Vagina (tissue), 2 donors: Measurements from ENCODE around the gene ATP8A2. TPM values are rescaled to one million over a fixed set of nuclear protein-coding genes. Genes with fewer than 3 reads are reported as not detected.
A peak's percentile ranks its signal among the peaks of the same experiment; 100 is the strongest.

Experiments
- DNase-seq, 2 donors: peaks; one replicate each; pipeline ENCODE4 v3.0.0-alpha.2; 2017; ENCODE audit errors: extremely low spot score in 2 of 2
- H3K27ac ChIP-seq: fragments of 200-600 bp; sonication (generic); one replicate; pipeline ENCODE4 v1.5.1; 2019
- H3K27me3 ChIP-seq: fragments of 200-600 bp; sonication (generic); one replicate; pipeline ENCODE4 v1.5.1; 2019
- H3K36me3 ChIP-seq, 2 donors: fragments of 200-600 bp; sonication (generic); one replicate each; pipeline ENCODE4 v1.5.1; 2017 to 2019
- H3K4me1 ChIP-seq: fragments of 200-600 bp; sonication (generic); one replicate; pipeline ENCODE4 v1.5.1; 2019
- H3K4me3 ChIP-seq, 2 donors: fragments of 200-600 bp; sonication (generic); 1 replicate in 1 of 2; 2 replicates in 1 of 2; pipeline ENCODE4 v1.5.1; 2016 to 2019
- H3K9me3 ChIP-seq: fragments of 200-600 bp; sonication (generic); one replicate; pipeline ENCODE4 v1.5.1; 2019
- POLR2A ChIP-seq, 2 donors: fragments of 450-650 bp; IDR thresholded peaks; one replicate each; pipeline ENCODE4 v1.6.1; 2017; ENCODE audit warnings: antibody characterized with exemption in 2 of 2, mild to moderate bottlenecking in 2 of 2, moderate library complexity in 2 of 2
- POLR2AphosphoS5 ChIP-seq, 2 donors: sonication (generic); formaldehyde crosslinking; IDR thresholded peaks; one replicate each; pipeline ENCODE4 v1.9.0; 2017; ENCODE audit warnings: antibody characterized with exemption in 2 of 2, mild to moderate bottlenecking in 2 of 2, low read depth in 1 of 2; ENCODE audit not compliant: insufficient read depth in 1 of 2
- intact Hi-C: fragments of 100-400 bp; cut with DNase I; formaldehyde crosslinking; loops from one replicate; pipeline ENCODE4 v1.15.1; 2023
- total RNA-seq: library from RNA; depleted of rRNA; stranded (reverse); fragments of >200 nt; gene quantifications from one replicate; pipeline ENCODE4 v1.2.3, GENCODE V29; 2016
- TF ChIP-seq, protein P1 (sequence below), 3 experiments: fragments of 450-650 bp in 2 of 3; fragments of 200-600 bp in 1 of 3; sonication (generic) in 1 of 3; IDR thresholded peaks; one replicate each; pipeline ENCODE4 v1.5.1; 2017 to 2019; ENCODE audit warnings: antibody characterized with exemption in 3 of 3, mild to moderate bottlenecking in 2 of 3, moderate library complexity in 2 of 3

ATP8A2 gene
- total RNA-seq, 1 donor from 2014 or later: 1.5 TPM

- no peaks in the 10 kb centered on the region for H3K27me3 ChIP-seq
- no peaks in the 10 kb centered on the region for H3K4me1 ChIP-seq
- no peak overlapping the region for H3K4me3 ChIP-seq
- H3K27ac ChIP-seq: no peak overlapping the region
- TF ChIP-seq, protein P1, sequence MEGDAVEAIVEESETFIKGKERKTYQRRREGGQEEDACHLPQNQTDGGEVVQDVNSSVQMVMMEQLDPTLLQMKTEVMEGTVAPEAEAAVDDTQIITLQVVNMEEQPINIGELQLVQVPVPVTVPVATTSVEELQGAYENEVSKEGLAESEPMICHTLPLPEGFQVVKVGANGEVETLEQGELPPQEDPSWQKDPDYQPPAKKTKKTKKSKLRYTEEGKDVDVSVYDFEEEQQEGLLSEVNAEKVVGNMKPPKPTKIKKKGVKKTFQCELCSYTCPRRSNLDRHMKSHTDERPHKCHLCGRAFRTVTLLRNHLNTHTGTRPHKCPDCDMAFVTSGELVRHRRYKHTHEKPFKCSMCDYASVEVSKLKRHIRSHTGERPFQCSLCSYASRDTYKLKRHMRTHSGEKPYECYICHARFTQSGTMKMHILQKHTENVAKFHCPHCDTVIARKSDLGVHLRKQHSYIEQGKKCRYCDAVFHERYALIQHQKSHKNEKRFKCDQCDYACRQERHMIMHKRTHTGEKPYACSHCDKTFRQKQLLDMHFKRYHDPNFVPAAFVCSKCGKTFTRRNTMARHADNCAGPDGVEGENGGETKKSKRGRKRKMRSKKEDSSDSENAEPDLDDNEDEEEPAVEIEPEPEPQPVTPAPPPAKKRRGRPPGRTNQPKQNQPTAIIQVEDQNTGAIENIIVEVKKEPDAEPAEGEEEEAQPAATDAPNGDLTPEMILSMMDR (IDR thresholded peaks at IDR 0.05): no peak
- TF ChIP-seq POLR2AphosphoS5 (IDR thresholded peaks at IDR 0.05; ENCODE audit: insufficient read depth in 1 of 2, low read depth in 1 of 2): no peak
- no peak for TF ChIP-seq POLR2A (IDR thresholded peaks at IDR 0.05)
- H3K9me3 ChIP-seq: no peaks in the 10 kb centered on the region
- H3K36me3 ChIP-seq: no peaks in the 10 kb centered on the region
- intact Hi-C loops: no loop called here
- peak in 1 of 2 donors; percentile 29 for DNase-seq
Observed at GRCh38 chr13:26012995-26013394, 641.2 kb downstream of the ATP8A2 start.

- Histone ChIP-seq H3K27me3 (no peaks in the 10 kb centered on the region), H3K4me1 (no peaks in the 10 kb centered on the region), H3K27ac (no peak overlapping the region), H3K36me3 (no peaks in the 10 kb centered on the region), H3K4me3 (no peak overlapping the region), H3K9me3 (no peaks in the 10 kb centered on the region)
- peak in 1 of 2 donors; percentile 74 for DNase-seq
- TF ChIP-seq POLR2AphosphoS5 (IDR thresholded peaks at IDR 0.05; ENCODE audit: insufficient read depth in 1 of 2, low read depth in 1 of 2): no peak
- no peak for TF ChIP-seq POLR2A (IDR thresholded peaks at IDR 0.05)
- TF ChIP-seq, protein P1 (IDR thresholded peaks at IDR 0.05): no peak
- intact Hi-C loops: no loop called here
Observed at GRCh38 chr13:26015271-26016125, 643.7 kb downstream of the ATP8A2 start.

DNA sequence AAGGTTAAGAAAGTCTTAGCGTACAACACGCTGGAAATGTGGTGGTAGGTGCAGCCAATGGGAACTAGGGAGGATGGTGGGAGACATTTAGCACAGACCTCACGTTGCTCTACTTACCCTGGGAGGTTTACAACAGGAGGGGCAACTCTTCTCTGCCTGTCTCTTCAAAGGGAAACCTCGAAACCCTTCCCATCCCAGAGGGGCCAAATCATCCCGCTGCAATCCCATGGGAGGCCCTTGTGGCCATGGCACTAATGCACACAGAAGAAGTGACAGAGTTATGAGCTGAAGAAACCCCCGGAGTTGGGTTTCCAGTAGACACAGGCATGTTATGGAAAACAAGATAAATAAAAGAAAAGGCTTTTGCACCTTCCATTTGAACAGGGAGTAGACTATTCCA is 644.4 kb downstream of the ATP8A2 start:
- H3K36me3 ChIP-seq: no peaks in the 10 kb centered on the region
- no peaks in the 10 kb centered on the region for H3K9me3 ChIP-seq
- H3K27ac ChIP-seq: no peak overlapping the region
- no peaks in the 10 kb centered on the region for H3K27me3 ChIP-seq
- intact Hi-C loops: no loop called here
- H3K4me1 ChIP-seq: no peaks in the 10 kb centered on the region
- no peak overlapping the region for H3K4me3 ChIP-seq
- TF ChIP-seq, protein P1 (IDR thresholded peaks at IDR 0.05): no peak
- TF ChIP-seq POLR2A (IDR thresholded peaks at IDR 0.05) (no peak), POLR2AphosphoS5 (IDR thresholded peaks at IDR 0.05; ENCODE audit: insufficient read depth in 1 of 2, low read depth in 1 of 2) (no peak)
- peak in 1 of 2 donors; percentile 29 for DNase-seq

GRCh38 chr13:26017196-26017921 is 645.6 kb downstream of the ATP8A2 start:
- Histone ChIP-seq H3K9me3 (no peaks in the 10 kb centered on the region), H3K4me1 (no peaks in the 10 kb centered on the region), H3K36me3 (no peaks in the 10 kb centered on the region), H3K27ac (no peak overlapping the region), H3K27me3 (no peaks in the 10 kb centered on the region), H3K4me3 (no peak overlapping the region)
- peak in 1 of 2 donors; percentile 56 for DNase-seq
- TF ChIP-seq POLR2A (IDR thresholded peaks at IDR 0.05): no peak
- intact Hi-C loops: no loop called here

- TF ChIP-seq POLR2A (IDR thresholded peaks at IDR 0.05) (no peak), POLR2AphosphoS5 (IDR thresholded peaks at IDR 0.05; ENCODE audit: insufficient read depth in 1 of 2, low read depth in 1 of 2) (no peak)
- TF ChIP-seq, protein P1 (IDR thresholded peaks at IDR 0.05): no peak
- no peaks in the 10 kb centered on the region for H3K9me3 ChIP-seq
- intact Hi-C loops: no loop called here
- no peaks in the 10 kb centered on the region for H3K36me3 ChIP-seq
- H3K27me3 ChIP-seq: no peaks in the 10 kb centered on the region
- no peaks in the 10 kb centered on the region for H3K4me1 ChIP-seq
- peak in 1 of 2 donors; percentile 69 for DNase-seq
- H3K4me3 ChIP-seq: no peak overlapping the region
- no peak overlapping the region for H3K27ac ChIP-seq
Observed at GRCh38 chr13:26017932-26018665, 646.3 kb downstream of the ATP8A2 start.
